ENCODE results near the gene CSNK1A1. TPM values are rescaled to one million over a fixed set of nuclear protein-coding genes. Genes with fewer than 3 reads are reported as not detected.

Gene CSNK1A1
- total and polyA plus RNA-seq, 5 donors from 2014 or later, result 134 to 234 (median 148) TPM

GRCh38 chr5:149495673-149496072, 55.6 kb downstream of the CSNK1A1 start:
- ATAC-seq (ENCODE audit: low read depth in 2 of 2) (no peak), DNase-seq (no peak)
- Histone ChIP-seq H3K4me1 (ENCODE audit: control insufficient read depth, insufficient read depth, low read length, poor library complexity, severe bottlenecking) (no peaks in the 10 kb centered on the region), H3K36me3 (ENCODE audit: control insufficient read depth, insufficient read depth, low read length) (peaks cover 63% of the 10 kb centered on the region), H3K27ac (ENCODE audit: insufficient read depth, low read length, poor library complexity, severe bottlenecking) (no peak overlapping the region), H3K4me3 (ENCODE audit: low read depth, low read length) (no peak overlapping the region), H3K9me3 (ENCODE audit: control insufficient read depth in 2 of 2, low read length in 2 of 2) (no peaks in the 10 kb centered on the region), H3K27me3 (ENCODE audit: control insufficient read depth, insufficient read depth, low read length) (no peaks in the 10 kb centered on the region)
- Mint-ChIP-seq H3K4me3 (no peak overlapping the region), H3K4me1 (no peaks in the 10 kb centered on the region), H3K27me3 (no peaks in the 10 kb centered on the region), H3K9me3 (peaks cover 0 to 2% (median 0%) of the 10 kb centered on the region in 7 donors), H3K36me3 (peaks cover 18% of the 10 kb centered on the region), H3K27ac (no peak overlapping the region)

GRCh38 chr5:149493316-149493715, 57.9 kb downstream of the CSNK1A1 start:
- DNase-seq (no peak), ATAC-seq (ENCODE audit: low read depth in 2 of 2) (no peak)
- Histone ChIP-seq H3K4me1 (ENCODE audit: control insufficient read depth, insufficient read depth, low read length, poor library complexity, severe bottlenecking) (no peaks in the 10 kb centered on the region), H3K27me3 (ENCODE audit: control insufficient read depth, insufficient read depth, low read length) (no peaks in the 10 kb centered on the region), H3K9me3 (ENCODE audit: control insufficient read depth in 2 of 2, low read length in 2 of 2) (no peaks in the 10 kb centered on the region), H3K27ac (ENCODE audit: insufficient read depth, low read length, poor library complexity, severe bottlenecking) (no peak overlapping the region), H3K36me3 (ENCODE audit: control insufficient read depth, insufficient read depth, low read length) (peaks cover 45% of the 10 kb centered on the region), H3K4me3 (ENCODE audit: low read depth, low read length) (no peak overlapping the region)
- Mint-ChIP-seq H3K4me1 (peaks cover 2 to 7% (median 5%) of the 10 kb centered on the region in 4 donors), H3K36me3 (peaks cover 15% of the 10 kb centered on the region), H3K4me3 (no peak overlapping the region), H3K9me3 (peaks cover 0 to 2% (median 0%) of the 10 kb centered on the region in 7 donors), H3K27ac (peak overlapping the region in 1 of 3 donors; percentile 7), H3K27me3 (no peaks in the 10 kb centered on the region)

DNA sequence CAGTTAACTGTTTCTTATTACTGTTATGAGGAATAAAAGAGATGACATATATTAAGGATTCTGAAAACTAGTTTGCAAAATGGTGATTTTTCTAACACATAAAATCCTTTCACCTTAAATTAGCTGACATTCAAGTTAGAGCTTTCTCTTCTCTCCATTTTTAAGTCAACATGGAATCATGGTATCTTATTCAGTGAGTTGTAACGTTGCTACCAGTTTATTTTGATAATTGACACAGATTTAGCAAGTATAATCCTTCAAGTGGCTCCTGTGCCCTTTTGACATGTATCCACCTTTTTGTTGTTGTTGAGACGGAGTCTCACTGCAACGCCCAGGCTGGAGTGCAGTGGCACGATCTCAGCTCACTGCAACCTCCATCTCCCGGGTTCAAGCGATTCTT, 58.5 kb downstream of the CSNK1A1 start:
- DNase-seq (no peak), ATAC-seq (ENCODE audit: low read depth in 2 of 2) (no peak)
- H3K9me3 ChIP-seq (ENCODE audit: control insufficient read depth in 2 of 2, low read length in 2 of 2), result no peaks in the 10 kb centered on the region
- no peak overlapping the region for H3K4me3 ChIP-seq (ENCODE audit: low read depth, low read length)
- Mint-ChIP-seq H3K36me3 (peaks cover 15% of the 10 kb centered on the region), H3K27me3 (no peaks in the 10 kb centered on the region), H3K9me3 (peaks cover 0 to 2% (median 0%) of the 10 kb centered on the region in 7 donors), H3K4me3 (no peak overlapping the region), H3K4me1 (peaks cover 2 to 8% (median 6%) of the 10 kb centered on the region in 4 donors), H3K27ac (peak overlapping the region in 1 of 3 donors; percentile 7)
- H3K36me3 ChIP-seq (ENCODE audit: control insufficient read depth, insufficient read depth, low read length), result peaks cover 40% of the 10 kb centered on the region
- H3K27me3 ChIP-seq (ENCODE audit: control insufficient read depth, insufficient read depth, low read length), result no peaks in the 10 kb centered on the region
- no peaks in the 10 kb centered on the region for H3K4me1 ChIP-seq (ENCODE audit: control insufficient read depth, insufficient read depth, low read length, poor library complexity, severe bottlenecking)
- no peak overlapping the region for H3K27ac ChIP-seq (ENCODE audit: insufficient read depth, low read length, poor library complexity, severe bottlenecking)

- Histone ChIP-seq H3K27ac (ENCODE audit: insufficient read depth, low read length, poor library complexity, severe bottlenecking) (no peak overlapping the region), H3K27me3 (ENCODE audit: control insufficient read depth, insufficient read depth, low read length) (no peaks in the 10 kb centered on the region), H3K4me3 (ENCODE audit: low read depth, low read length) (no peak overlapping the region), H3K9me3 (ENCODE audit: control insufficient read depth in 2 of 2, low read length in 2 of 2) (no peaks in the 10 kb centered on the region), H3K36me3 (ENCODE audit: control insufficient read depth, insufficient read depth, low read length) (peaks cover 23% of the 10 kb centered on the region), H3K4me1 (ENCODE audit: control insufficient read depth, insufficient read depth, low read length, poor library complexity, severe bottlenecking) (no peaks in the 10 kb centered on the region)
- no peak for DNase-seq
- peaks cover 0 to 2% (median 0%) of the 10 kb centered on the region in 7 donors for H3K9me3 Mint-ChIP-seq
- H3K27ac Mint-ChIP-seq, result peak overlapping the region in 1 of 3 donors; percentile 19
- H3K36me3 Mint-ChIP-seq, result peaks cover 11% of the 10 kb centered on the region
- H3K4me3 Mint-ChIP-seq, result no peak overlapping the region
- ATAC-seq (ENCODE audit: low read depth in 2 of 2), result no peak
- H3K4me1 Mint-ChIP-seq, result peaks cover 2 to 12% (median 8%) of the 10 kb centered on the region in 4 donors
- H3K27me3 Mint-ChIP-seq, result no peaks in the 10 kb centered on the region
Observed at GRCh38 chr5:149490599-149491485, 60.4 kb downstream of the CSNK1A1 start.

DNA sequence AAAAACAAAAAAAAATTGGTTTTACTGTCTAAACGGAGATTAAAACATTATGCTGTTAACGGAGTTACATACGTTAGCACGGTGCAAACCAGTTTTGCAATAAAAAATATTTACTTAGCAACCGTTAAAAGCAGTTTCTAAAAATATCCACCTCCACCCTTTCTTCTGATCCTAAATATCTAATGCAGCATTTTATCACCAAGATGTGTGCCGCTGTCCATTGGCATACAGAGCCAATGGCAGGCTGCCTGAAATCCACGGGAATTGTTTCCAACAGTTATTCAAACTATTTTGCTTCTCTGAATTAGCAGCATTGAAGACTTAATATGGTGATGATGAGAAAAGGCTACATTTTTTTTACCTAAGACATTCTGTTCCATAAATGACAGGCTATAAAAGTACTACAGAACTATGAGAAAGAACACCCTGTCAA, 61.6 kb downstream of the CSNK1A1 start:
- Histone ChIP-seq H3K36me3 (ENCODE audit: control insufficient read depth, insufficient read depth, low read length) (peaks cover 12% of the 10 kb centered on the region), H3K4me1 (ENCODE audit: control insufficient read depth, insufficient read depth, low read length, poor library complexity, severe bottlenecking) (no peaks in the 10 kb centered on the region), H3K27me3 (ENCODE audit: control insufficient read depth, insufficient read depth, low read length) (no peaks in the 10 kb centered on the region), H3K27ac (ENCODE audit: insufficient read depth, low read length, poor library complexity, severe bottlenecking) (no peak overlapping the region), H3K9me3 (ENCODE audit: control insufficient read depth in 2 of 2, low read length in 2 of 2) (no peaks in the 10 kb centered on the region), H3K4me3 (ENCODE audit: low read depth, low read length) (no peak overlapping the region)
- ATAC-seq (ENCODE audit: low read depth in 2 of 2), result no peak
- peaks cover 2 to 12% (median 8%) of the 10 kb centered on the region in 4 donors for H3K4me1 Mint-ChIP-seq
- H3K27ac Mint-ChIP-seq, result no peak overlapping the region
- H3K4me3 Mint-ChIP-seq, result no peak overlapping the region
- no peak for DNase-seq
- no peaks in the 10 kb centered on the region for H3K27me3 Mint-ChIP-seq
- peaks cover 0 to 2% (median 0%) of the 10 kb centered on the region in 7 donors for H3K9me3 Mint-ChIP-seq
- H3K36me3 Mint-ChIP-seq, result peaks cover 9% of the 10 kb centered on the region

- Mint-ChIP-seq H3K4me3 (peak overlapping the region in 1 of 4 donors; percentile 11), H3K36me3 (peaks cover 4% of the 10 kb centered on the region), H3K4me1 (peaks cover 2 to 12% (median 8%) of the 10 kb centered on the region in 4 donors), H3K27me3 (peaks cover under 1% of the 10 kb centered on the region), H3K27ac (peak overlapping the region; percentile 16 to 41 (median 37)), H3K9me3 (peaks cover 0 to 2% (median 0%) of the 10 kb centered on the region in 7 donors)
- H3K4me1 ChIP-seq (ENCODE audit: control insufficient read depth, insufficient read depth, low read length, poor library complexity, severe bottlenecking), result no peaks in the 10 kb centered on the region
- peaks cover 4% of the 10 kb centered on the region for H3K36me3 ChIP-seq (ENCODE audit: control insufficient read depth, insufficient read depth, low read length)
- DNase-seq (no peak), ATAC-seq (ENCODE audit: low read depth in 2 of 2) (no peak)
- no peak overlapping the region for H3K4me3 ChIP-seq (ENCODE audit: low read depth, low read length)
- H3K27ac ChIP-seq (ENCODE audit: insufficient read depth, low read length, poor library complexity, severe bottlenecking), result no peak overlapping the region
- H3K27me3 ChIP-seq (ENCODE audit: control insufficient read depth, insufficient read depth, low read length), result no peaks in the 10 kb centered on the region
- H3K9me3 ChIP-seq (ENCODE audit: control insufficient read depth in 2 of 2, low read length in 2 of 2), result no peaks in the 10 kb centered on the region
Observed at GRCh38 chr5:149488645-149489306, 62.5 kb downstream of the CSNK1A1 start.

DNA sequence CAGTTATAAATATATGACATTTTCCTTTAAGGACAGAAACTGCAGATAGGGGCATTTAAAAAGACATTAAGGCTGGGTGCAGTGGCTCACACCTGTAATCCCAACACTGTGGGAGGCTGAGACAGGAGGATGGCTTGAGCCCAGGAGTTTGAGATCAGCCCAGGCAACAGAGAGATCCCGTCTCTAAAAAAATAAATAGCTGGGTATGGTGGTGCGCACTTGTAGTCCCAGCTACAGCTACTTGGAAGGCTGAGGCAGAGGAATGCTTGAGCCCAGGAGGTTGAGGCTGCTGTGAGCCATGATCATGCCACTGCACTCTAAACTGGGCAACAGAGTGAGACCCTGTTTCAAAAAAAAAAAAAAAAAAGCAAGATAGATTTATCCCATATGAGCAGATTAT, 63.6 kb downstream of the CSNK1A1 start:
- Histone ChIP-seq H3K4me3 (ENCODE audit: low read depth, low read length) (no peak overlapping the region), H3K36me3 (ENCODE audit: control insufficient read depth, insufficient read depth, low read length) (peaks cover 2% of the 10 kb centered on the region), H3K27ac (ENCODE audit: insufficient read depth, low read length, poor library complexity, severe bottlenecking) (no peak overlapping the region), H3K9me3 (ENCODE audit: control insufficient read depth in 2 of 2, low read length in 2 of 2) (no peaks in the 10 kb centered on the region), H3K4me1 (ENCODE audit: control insufficient read depth, insufficient read depth, low read length, poor library complexity, severe bottlenecking) (no peaks in the 10 kb centered on the region), H3K27me3 (ENCODE audit: control insufficient read depth, insufficient read depth, low read length) (no peaks in the 10 kb centered on the region)
- H3K4me3 Mint-ChIP-seq, result no peak overlapping the region
- no peak for ATAC-seq (ENCODE audit: low read depth in 2 of 2)
- peaks cover 0 to 2% (median 0%) of the 10 kb centered on the region in 7 donors for H3K9me3 Mint-ChIP-seq
- peaks cover 2 to 12% (median 8%) of the 10 kb centered on the region in 4 donors for H3K4me1 Mint-ChIP-seq
- H3K36me3 Mint-ChIP-seq, result no peaks in the 10 kb centered on the region
- H3K27me3 Mint-ChIP-seq, result peaks cover 11% of the 10 kb centered on the region
- DNase-seq, result no peak
- no peak overlapping the region for H3K27ac Mint-ChIP-seq
